GM23338 (cell line): ENCODE measurements around the gene NCF4.

ENCODE experiments used
- POLR2AphosphoS5 ChIP-seq: IDR thresholded peaks from 2 replicates; pipeline ENCODE4 v1.6.1; 2016; ENCODE audit warnings: antibody characterized with exemption, low read depth
- TF ChIP-seq, protein P1 (sequence below), 2 experiments: fragments of 200-600 bp in 1 of 2; sonication (generic) in 1 of 2; conservative IDR thresholded peaks; 2 replicates each; pipeline versions ENCODE4 v1.5.1 to v1.6.1; 2016 to 2017; ENCODE audit warnings: antibody characterized with exemption in 2 of 2, low read depth in 2 of 2, mild to moderate bottlenecking in 2 of 2, moderate library complexity in 1 of 2
- TF ChIP-seq, protein P2 (sequence below): IDR thresholded peaks from one replicate; pipeline ENCODE4 v1.6.1; 2018; ENCODE audit warnings: antibody characterized with exemption; ENCODE audit not compliant: unreplicated experiment

DNA sequence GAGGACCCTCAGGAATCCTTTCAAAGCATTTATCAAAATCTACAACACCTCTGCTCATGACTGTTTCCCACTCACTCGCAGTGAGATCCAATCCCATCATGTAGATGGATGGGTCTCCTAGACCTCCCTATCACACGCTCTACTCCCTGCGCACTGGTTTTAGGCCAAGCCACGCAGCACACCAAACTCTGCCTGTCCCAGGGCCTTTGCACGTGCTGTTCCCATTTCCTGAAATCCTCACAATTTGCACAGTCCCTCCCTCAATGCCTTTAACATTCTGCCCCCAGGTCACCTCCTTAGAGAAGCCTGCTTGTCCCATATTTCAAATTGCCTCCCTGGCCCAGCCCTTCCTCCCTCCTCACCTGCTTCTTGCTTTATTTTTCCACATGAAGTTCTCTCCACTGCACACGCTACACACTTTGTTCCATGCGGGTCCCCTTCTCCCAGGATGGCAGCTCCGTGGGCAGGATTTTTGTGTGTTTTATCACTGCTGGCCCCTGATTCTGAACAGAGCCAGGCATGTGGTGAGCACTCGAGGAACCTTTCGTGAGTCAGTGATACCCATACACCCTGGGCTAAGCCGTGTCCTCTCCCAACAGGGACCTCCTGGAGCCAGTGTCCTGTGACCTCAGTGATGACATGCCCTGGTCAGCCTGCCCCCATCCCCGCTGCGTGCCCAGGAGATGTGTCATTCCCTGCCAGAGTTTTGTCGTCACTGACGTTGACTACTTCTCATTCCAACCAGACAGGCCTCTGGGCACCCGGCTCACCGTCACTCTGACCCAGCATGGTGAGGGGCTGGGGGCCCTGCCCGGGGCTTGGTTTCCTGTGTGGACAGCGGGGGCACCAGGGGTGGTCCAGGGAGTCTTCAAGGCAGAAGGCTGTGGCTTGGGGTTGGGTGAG lies 64.8 kb downstream of the NCF4 start:
- TF ChIP-seq, protein P1, sequence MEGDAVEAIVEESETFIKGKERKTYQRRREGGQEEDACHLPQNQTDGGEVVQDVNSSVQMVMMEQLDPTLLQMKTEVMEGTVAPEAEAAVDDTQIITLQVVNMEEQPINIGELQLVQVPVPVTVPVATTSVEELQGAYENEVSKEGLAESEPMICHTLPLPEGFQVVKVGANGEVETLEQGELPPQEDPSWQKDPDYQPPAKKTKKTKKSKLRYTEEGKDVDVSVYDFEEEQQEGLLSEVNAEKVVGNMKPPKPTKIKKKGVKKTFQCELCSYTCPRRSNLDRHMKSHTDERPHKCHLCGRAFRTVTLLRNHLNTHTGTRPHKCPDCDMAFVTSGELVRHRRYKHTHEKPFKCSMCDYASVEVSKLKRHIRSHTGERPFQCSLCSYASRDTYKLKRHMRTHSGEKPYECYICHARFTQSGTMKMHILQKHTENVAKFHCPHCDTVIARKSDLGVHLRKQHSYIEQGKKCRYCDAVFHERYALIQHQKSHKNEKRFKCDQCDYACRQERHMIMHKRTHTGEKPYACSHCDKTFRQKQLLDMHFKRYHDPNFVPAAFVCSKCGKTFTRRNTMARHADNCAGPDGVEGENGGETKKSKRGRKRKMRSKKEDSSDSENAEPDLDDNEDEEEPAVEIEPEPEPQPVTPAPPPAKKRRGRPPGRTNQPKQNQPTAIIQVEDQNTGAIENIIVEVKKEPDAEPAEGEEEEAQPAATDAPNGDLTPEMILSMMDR (conservative IDR thresholded peaks at IDR 0.05; ENCODE audit: low read depth in 2 of 2) = no peak
- TF ChIP-seq, protein P2, sequence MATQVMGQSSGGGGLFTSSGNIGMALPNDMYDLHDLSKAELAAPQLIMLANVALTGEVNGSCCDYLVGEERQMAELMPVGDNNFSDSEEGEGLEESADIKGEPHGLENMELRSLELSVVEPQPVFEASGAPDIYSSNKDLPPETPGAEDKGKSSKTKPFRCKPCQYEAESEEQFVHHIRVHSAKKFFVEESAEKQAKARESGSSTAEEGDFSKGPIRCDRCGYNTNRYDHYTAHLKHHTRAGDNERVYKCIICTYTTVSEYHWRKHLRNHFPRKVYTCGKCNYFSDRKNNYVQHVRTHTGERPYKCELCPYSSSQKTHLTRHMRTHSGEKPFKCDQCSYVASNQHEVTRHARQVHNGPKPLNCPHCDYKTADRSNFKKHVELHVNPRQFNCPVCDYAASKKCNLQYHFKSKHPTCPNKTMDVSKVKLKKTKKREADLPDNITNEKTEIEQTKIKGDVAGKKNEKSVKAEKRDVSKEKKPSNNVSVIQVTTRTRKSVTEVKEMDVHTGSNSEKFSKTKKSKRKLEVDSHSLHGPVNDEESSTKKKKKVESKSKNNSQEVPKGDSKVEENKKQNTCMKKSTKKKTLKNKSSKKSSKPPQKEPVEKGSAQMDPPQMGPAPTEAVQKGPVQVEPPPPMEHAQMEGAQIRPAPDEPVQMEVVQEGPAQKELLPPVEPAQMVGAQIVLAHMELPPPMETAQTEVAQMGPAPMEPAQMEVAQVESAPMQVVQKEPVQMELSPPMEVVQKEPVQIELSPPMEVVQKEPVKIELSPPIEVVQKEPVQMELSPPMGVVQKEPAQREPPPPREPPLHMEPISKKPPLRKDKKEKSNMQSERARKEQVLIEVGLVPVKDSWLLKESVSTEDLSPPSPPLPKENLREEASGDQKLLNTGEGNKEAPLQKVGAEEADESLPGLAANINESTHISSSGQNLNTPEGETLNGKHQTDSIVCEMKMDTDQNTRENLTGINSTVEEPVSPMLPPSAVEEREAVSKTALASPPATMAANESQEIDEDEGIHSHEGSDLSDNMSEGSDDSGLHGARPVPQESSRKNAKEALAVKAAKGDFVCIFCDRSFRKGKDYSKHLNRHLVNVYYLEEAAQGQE = no peak
- TF ChIP-seq POLR2AphosphoS5 = no peak
